GOT3 (cell line): Measurements from ENCODE around the gene LRP1.

ENCODE experiments used
- DNase-seq: peaks from one replicate; lab custom pipeline; 2025; ENCODE audit warnings: mixed read lengths; lab: John Stamatoyannopoulos, UW

The LRP1 gene

DNA sequence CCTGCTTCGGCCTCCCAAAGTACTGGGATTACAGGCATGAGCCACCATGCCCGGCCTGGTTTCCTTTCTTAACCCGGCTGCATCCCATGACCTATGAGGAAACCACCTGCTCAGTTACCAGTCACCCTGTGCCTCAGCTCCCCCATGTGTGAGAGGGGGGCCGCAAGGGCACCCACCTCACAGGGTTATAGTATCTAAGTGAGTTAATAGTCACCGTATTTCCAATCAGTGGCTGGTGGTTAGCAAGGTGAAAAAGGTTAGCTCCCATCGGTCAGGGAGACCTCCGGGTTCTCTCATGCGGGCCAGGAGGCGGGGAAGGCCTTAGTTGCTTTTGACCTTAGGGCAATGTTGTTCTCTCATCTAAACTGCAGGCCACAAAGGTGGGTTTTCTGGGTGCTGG, 6.7 kb downstream of the LRP1 start:
- no peak for DNase-seq

DNA sequence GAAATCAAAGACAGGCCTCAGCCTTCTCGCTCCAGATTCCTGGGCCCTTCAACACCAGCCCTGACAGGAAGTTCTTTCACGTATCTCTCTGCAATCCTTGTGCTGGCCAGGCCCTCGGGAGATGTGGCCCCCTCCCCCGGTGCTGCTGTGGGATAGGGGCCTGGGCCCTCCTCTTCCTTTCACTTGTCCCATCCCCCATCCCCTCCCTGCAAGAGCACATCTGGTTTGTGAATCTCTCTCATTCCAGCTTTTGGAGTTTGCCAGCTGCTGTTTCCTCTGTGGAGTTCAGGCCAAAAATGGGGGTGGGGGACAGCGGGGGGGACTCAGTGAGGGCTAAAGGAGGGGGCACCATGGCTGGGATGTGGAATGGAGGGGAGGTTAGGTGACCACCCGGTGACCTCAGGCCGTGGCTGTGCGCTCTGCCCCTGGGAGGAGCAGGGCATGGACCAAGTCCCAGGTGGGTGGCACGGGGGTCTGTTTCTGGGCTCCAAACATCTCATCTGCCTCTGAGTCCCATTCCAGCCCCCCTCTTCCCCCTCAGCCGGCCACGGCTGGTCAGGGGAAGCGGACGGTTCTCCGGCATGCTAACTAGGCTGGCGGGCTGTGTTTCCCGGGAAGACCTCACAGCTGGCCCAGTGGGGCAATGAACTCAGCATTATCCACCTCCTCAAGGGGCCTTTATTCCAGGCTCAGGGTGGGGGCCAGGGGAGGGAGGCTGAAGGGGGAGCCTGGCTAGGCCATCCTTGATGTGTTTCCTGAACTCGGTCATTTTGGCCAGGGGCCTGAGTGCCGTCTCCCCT, 7.4 kb downstream of the LRP1 start:
- no peak for DNase-seq

DNA sequence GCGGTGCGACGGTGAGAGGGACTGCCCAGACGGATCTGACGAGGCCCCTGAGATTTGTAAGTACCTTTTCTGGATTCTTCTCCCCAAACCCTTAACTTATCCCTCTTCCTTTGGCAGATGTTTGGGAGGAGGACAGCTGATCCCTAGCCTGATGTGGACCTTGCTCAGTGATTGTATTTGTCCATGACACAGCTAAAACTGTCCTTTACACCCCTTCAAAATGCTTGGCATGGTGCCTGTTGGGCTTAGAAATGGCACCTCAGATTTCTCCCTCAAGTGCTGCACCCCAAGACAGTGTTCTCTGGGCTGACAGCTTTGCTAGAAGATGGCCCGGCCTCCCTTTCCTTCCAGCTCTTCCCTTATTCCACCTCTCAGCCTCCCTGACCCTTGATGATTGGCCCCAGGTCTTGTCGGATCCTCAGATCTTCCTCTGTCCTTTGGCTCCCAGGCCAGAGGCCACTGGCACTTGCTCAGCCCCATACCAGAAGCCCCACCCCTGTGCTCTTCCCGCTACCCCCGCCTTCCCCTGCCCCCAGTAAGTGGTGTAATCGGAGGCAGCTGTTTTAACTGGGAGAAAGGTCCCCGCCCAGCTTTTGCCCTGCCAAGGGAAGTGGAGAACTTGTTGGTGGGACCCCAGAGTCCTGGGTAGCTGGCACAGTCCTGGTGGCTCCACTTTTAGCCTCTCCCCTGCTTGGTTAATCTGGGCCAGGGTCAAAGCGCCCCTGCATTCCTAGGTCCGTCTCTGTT, 10.4 kb downstream of the LRP1 start:
- no peak for DNase-seq

DNA sequence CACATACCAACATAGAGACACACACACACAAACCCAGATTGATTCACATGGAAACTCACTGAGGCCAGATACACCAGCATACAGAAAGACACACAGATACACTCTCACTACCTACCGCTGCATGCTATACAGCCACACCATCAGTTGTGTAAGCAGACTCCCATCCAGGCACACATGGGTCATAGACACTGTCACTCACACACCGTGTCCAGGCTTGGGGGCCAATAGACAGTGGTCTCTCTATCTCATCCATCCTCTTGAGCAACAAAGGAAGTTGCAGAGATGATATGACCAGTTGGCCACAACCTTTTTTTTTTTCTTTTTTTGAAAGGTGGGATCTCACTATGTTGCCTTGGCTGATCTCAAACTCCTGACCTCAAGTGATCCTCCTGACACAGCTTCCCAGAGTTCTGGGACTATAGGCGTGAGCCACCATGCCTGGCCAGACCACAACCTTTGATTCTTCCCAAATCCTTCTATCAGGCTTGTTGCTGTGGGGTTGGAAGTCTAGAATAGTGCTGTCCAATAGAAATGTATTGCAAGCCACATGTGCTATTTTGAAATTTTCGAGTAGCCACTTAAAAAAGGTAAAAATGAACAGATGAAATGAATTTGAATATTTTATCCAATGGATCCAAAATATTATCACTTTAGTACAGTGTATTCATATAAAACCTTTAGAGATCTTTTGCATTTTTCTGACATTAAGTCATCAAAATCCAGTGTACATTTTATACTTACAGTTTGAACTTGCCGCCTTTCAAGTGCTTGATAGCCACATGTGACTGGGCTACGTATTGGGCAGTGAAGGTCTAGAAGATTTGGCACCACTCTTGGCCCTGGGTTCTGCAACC, 11.7 kb downstream of the LRP1 start:
- no peak for DNase-seq

DNA sequence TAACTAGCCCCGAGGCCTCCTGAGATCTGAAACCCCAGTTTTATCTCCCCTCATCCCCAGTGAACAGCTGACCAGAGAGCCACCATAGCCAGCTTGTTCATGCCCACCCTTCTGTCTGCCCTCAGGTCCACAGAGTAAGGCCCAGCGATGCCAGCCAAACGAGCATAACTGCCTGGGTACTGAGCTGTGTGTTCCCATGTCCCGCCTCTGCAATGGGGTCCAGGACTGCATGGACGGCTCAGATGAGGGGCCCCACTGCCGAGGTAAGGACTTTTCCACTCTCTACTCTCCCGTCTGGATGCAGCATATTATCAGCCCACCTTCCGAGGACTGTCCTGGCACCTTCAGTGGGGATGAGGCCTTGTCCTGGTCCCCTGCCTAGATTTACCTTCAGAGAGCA, 13.0 kb downstream of the LRP1 start:
- no peak for DNase-seq

DNA sequence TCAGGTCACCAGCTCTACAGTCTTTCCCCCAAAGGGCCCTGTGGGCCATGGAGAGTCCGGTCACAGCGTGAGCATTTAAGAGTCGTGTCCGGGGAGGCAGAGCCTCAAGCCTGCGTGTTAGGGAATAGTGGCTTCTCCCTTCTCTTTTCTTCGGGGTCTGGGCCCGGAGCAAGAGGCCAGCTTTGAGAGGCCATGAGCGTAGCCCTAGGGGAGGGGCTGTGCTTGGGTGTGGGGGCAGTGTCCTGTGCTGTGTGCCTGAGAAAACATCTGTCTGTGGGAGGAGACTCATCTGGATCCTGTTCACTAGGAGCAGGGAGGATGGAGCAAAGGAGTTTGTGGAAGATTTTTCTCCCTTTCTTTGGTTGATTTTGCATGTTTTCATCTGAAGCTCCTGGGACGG, 13.8 kb downstream of the LRP1 start:
- no peak for DNase-seq

DNA sequence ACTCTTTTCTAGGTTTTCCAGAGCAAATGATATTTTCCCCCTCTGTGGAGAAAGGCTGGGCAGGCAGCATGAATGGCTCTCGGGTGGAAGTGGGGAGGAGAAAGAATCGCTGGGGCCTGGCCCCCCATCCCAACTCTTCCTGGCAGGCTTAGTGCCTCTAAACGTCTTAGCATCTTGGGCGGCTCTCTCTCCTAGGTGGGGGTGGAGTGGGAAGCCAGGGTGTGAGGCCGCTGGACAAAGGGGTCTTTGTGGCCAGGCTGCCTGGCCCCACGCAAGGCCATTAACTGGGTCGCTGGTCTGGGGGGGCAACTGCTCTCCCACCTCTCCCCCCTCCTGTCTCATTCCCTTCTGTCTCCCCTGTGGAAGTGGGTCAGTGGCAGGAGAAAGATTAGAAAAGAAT, 14.4 kb downstream of the LRP1 start:
- DNase-seq: no peak

DNA sequence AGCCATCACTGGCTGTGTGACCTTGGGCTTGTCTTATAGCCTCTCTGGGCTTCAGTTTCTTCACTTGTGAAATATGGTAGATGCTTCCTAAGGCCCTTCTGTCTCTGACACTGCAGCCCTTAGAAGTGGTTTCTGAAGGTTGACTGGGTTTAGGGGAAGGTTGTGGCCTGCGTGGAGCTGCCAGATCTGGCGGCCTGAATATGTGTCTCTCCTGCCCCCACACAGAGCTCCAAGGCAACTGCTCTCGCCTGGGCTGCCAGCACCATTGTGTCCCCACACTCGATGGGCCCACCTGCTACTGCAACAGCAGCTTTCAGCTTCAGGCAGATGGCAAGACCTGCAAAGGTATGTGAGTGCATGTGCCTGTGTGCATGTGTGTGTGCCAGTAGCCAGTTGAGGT, 15.2 kb downstream of the LRP1 start:
- DNase-seq: no peak

DNA sequence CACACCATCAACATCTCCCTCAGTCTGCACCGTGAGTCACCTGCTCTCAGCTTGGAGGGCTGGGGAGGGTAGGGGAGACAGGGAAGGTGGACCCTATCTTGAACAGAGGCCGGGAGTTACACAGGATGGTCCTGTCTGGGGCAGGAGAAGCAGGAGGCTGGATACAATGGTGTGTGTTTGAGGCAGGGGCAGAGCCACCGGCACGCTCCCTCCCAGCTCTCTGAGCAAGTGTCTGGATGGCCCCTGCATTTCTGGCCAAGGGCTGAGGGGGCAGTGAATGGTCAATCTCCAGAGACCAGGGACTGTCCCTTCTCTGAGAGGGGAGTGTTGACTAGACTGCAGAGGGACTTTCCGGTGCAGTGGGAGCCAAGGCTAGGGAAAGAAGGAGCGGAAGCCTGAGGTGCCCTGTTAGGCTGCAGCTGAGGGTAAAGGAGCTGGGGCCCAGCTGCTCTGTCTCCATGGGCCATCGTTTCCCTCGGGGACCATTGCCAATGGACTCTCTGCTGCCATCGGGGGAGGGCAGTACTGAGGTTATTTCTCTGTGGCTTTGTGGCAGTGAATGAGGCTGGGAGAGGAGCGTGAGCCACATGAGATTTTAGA, 17.3 kb downstream of the LRP1 start:
- no peak for DNase-seq

DNA sequence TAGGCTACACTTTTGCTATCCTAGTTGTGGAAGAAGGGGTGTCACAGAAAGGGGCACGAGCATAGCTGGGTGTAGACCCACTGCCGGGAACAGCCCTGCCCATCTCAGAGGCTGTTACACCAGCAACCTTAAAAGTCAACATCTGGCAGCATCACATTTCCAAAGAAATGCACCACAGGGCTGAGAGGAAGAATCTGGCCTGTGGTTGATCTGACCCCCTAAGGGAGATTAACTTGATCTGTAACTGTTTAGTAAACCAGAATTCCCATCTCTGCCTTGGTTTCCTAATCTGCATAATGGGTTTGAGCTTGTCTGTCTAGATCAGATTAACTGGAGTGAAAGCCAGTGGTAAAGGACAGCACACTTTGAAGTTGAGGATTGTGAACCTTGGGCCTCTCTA, 17.8 kb downstream of the LRP1 start:
- DNase-seq: no peak

DNA sequence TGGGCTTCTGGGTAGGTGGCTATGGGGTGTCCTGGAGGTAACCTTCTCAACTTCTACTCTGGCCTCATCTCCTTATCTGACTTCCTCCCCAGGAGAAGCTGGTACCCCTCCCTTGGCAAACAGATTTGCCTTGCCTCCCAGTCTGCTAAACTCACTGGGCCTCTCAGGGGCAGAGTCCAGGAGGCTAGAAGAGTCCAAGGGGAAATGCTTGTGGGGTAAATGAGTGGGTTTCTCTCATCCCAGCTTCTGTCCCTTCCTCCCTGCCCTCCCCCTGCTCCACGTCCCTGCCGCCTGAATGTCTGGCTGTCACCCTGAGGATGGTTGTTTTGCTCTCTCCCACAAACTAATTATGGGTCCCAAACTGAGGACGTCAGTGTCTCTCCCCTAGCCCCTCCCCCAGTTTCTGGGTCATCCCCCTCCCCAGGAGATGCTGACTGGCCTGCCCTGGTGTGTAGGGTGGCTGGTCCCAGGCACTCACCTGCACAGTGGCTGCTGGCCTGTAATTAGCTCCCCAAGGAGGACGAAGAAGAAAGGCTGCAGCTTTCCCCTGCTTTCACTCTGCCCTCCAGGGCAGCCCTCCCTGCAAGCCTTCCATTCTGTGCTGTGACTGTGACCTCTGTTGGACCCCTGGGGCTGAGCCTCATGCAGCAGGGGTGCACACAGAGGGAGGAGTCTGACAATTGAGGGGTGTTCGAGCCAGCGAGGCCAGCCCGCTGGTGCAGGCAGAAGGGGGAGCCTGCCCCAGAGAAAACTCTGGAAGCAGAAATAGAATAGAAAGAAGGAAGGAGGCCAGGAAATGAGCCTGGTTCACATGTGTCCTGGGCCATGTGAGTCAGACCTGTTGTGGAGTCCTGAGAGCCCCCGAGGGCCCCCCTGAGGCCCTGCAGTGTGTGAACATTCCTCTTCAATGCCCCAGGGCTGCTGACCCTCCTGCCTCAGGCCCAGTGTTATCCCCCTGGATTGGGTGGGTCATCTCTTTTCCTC, 19.0 kb downstream of the LRP1 start, which contains the start of gene LRP1-AS:
TSS of gene LRP1-AS (minus strand) at position 659 of the 984 bp plus-strand sequence.
- DNase-seq: no peak

DNA sequence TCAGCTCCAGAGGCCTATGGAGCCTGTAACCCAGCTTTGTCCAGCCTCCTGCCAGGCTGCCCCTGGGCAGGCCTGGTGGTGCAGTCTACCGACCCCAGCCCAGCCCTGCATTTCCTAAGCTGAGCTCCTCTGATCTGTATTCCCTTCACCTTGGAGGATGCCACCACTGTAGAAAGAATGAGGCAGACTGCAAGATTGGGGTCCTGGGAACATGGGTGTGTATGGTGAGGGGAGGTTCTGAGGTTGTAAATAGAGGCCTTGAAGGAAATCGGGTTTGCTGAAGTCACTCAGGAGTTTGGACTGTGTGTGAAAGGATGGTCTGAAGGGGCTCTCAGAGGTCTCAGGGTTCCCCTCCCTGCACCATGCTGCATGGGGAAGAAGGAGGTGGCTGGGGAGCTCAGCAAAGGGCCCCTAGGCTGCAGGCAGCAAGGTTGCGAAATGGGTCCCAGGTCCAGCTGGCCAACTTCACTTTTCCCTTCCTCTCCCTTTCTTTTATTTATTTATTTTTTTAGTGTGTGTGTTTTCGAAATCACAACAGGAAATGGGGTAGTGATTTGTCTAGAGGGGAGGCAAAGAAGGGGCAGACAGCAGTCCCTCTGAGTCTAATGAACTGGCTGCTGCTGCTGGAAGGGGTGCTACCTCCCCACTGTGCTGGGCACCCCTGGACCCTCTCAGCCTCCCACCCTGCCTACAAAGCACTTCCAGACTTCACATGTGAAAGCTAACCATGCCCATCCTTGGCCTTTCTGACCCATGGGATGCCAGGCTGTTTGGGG, 20.4 kb downstream of the LRP1 start:
- DNase-seq: no peak

DNA sequence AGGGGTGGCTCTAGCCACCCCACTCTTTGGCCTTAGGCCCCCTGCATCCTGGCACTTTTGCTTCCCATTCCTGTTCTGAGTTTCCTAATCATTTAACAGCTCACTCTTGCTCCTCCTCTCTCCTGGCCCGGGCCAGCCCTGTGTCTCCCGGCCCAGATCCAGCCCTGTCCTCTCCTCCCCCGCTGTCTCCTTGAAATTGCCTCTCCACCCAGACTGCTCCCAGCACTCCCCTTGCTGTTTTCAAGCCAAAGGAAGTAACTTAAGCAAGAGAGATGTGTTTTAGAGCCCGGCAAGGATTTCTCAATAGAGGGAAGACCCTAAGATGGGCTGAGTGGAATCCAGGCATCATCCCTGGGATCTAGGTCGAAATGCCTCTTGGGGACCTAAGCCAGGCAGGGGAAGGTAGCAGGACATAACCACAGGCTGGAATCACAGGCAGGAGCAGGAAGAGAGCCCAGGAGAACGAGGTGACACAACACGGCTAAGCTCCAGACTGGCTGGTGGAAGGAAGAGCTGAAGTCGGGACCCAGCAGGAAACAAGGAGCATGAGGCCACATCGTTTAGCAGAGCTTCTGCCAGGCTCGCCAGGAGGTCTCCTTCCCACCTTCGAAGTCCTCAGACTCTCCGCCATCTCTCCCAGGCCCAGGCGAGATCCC, 21.1 kb downstream of the LRP1 start:
- no peak for DNase-seq

DNA sequence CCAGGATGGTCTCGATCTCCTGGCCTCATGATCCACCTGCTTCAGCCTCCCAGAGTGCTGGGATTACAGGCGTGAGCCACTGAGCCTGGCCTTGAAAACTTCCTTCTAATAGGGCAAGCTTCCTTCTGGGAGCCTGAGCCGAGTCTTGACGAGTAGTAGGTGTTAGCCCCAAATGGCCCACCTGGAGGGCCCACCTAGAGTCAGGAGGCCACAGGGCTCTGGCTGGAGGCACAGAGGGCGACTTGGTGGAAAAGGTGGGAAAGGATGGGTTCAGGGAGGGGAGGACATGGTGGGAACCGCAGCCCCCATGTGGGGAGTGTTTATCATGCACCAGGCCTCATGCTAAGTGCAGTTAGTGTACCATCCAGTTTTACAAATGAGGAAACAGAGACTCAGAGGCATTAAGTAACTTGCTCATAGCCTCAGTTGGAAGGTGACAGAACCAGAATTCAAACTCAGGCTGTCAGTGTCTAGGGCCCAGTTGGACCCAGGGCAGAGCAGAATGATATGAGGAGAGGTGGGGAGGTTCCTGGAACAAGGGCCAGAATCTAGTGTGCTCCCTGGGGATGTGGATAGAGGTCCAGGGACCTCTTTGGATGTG, 22.2 kb downstream of the LRP1 start:
- DNase-seq: no peak

DNA sequence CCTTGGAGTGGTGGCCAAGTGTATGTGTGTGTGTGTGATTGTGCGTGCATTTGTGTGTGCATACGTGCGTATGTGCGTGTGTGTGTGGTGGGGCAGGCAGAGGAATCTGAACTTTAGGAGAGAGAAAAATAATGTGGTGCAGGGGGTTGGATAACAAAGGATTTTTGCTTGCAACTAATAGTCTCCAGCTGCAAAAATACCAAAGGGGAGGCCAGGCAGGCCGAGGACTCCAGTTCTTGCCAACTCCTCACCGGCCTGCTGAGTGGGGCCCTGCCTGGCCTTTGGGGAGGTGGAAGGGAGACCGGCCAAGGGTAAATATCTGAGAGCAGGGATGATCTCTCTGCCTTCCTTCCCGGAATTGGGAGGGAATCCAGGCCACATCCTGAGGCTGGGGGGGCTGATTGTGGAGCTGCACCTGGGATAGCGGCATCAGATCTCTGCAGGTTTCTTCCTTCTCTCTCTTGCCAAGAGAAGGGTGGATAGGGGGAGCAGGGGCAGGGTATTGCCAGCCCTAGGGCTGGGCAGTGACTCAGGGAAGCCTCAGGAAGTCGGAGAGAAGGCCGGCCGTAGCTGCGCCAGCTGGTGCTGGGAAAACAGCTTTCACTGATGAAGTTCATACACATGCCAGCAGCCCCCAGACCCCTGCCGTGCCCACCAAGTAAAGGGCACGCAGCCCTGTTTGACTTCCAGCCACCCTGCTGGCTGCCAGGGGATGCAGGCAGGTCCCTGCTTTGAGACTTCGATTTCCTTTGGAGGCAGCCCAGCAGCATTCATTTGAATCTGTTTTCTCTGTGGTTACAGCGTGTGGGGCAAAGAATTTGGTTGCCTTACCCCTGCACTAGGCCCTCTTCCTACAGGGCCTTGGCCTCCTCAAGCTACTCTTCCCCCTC, 23.7 kb downstream of the LRP1 start:
- DNase-seq: no peak

DNA sequence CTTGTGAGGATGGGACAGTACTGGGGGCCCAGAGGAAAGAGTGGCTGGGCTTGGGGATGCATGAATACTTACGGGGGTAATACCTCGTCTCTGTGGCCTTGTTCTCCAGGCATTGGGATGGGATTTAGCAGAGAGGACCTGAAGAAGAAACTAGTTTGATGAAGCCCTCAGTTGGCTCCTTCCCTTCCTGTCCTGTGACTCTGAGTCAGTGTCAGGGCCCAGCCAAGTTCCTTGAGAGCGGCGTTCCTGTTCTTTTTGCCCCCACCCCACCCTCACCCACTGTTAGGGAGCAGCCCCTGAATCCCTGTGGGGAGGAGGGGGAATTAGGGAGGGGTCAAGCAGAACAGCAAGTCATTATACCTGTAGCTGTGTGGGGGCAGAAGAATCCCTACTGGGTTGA, 24.4 kb downstream of the LRP1 start:
- no peak for DNase-seq

DNA sequence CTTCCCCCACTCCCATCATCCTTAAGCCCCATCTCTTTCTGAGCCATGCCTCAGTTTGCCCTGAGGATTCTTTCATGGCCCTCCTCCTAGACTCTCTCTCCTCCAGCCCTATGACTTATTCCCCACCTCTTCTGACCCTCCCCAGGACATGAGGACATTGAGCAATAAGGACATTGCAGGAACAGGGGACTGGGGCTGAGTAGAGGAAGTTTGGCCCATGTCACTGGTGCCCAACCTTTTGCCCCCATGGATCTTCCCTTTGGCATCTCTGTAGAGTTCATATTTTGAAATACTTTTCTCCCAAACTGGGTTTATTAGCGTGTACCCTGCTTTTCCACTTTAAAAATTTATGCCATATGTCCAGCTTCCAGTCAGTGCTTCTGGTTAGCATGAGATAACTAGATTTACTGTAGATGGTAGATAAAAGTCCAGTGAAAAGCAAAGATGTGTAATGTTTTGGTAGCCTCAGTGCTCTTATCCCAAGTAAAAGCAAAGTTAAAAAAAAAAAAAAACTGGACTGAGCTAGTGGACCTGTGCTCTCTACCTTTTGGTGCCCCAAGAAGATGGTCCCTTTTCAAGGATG, 25.2 kb downstream of the LRP1 start:
- no peak for DNase-seq

DNA sequence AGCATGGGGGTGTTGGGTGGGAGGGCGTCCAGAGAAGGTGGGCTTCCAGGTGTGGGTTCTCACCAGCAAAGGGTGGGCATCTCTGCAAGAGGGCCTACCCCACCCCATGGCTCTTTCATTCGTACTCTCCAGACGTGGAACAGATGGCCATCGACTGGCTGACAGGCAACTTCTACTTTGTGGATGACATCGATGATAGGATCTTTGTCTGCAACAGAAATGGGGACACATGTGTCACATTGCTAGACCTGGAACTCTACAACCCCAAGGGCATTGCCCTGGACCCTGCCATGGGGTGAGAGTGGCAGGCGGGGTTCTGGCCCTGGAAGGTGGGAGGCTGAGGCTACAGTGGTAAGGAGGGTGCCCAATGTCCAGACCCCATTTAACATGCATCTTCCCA, 25.8 kb downstream of the LRP1 start:
- no peak for DNase-seq
